ENCODE data around the gene TTLL10.

- TF ChIP-seq CTCF (IDR thresholded peaks at IDR 0.05) (no peak), POLR2A (IDR thresholded peaks at IDR 0.05; ENCODE audit: low read depth) (no peak), EP300 (IDR thresholded peaks at IDR 0.05) (no peak), POLR2AphosphoS5 (IDR thresholded peaks at IDR 0.05) (no peak)
Observed at GRCh38 chr1:1170215-1171091, 3.2 kb upstream of the TTLL10 start.
